GM18508 (cell line): ENCODE data around the gene JAKMIP3.

ENCODE experiments used
- ATAC-seq: cut with Tn5 transposase; IDR thresholded peaks from one replicate; pipeline ENCODE4 v1.9.1; 2021; ENCODE audit warnings: moderate number of reproducible peaks; ENCODE audit not compliant: insufficient read depth, unreplicated experiment

The JAKMIP3 gene

DNA sequence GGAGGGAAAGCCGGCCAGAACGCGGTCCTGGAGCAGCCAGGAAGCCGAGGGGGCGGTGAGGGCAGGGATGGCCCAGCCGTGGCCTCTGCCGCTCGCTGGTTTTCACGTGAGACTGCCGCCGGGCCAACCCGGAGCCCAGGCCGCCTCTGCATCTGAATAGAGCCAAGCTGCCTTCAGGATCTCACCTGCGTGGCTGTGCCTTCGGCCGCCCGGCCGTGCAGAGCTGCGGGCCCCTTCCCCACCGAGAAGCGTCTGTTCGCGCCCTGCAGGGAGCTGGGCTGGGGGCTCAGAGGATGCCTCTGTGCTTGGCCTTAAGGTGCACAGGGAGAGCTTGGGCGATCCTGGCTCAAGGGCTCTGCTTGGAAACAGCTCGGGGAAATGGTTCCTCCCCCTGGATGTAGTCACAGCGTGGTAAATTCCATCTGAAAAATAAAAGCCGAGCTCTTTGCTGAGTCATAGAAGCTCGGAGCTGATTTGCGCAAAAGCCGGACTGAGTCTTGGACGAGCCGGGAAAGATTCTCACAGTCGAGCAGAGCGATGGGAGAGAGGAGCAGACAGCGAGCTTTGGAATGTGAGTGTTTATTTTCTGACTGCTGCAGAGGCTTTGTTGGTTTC lies at the start of gene JAKMIP3:
Gene JAKMIP3 (plus strand): TSS at position 456 of the 615 bp plus-strand sequence. CDS start 38,863 bp downstream, outside the sequence.
- no peak for ATAC-seq

DNA sequence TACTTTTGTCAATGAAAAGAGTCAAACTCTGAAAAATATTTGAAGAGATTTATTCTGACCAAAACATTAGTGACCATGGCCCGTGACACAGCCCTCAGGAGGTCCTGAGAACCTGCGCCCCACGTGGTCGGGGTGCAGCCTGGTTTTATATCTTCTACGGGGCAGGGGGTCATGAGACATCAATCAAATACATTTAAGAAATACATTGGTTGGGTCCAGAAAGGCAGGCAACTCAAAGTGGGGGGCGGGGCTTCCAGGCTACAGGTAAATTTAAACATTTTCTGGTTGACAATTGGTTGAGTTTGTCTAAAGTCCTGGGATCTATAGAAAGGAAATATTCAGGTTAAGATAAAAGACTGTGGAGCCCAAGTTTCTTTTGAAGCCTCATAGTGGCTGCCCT lies 49.2 kb upstream of the JAKMIP3 start:
- no peak for ATAC-seq

DNA sequence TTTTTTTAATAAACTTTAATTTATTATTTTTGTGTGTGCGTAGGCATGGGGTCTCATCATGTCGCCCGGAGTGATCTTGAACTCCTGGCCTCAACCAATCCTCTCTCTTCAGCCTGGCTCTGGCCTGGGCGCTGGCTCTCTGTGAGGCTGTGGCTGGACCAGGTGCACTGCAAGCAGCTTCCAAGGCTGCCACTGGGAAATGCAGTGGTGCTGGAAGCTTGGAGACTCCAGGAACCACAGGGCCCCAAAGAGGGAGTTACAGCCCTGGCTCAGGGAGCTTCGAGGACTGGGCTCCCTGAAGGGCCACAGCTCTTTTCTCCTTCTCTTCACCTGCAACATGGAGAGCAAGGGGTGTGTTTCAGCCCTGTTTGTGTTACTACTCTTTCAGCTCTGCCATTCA lies 47.3 kb upstream of the JAKMIP3 start:
- no peak for ATAC-seq

DNA sequence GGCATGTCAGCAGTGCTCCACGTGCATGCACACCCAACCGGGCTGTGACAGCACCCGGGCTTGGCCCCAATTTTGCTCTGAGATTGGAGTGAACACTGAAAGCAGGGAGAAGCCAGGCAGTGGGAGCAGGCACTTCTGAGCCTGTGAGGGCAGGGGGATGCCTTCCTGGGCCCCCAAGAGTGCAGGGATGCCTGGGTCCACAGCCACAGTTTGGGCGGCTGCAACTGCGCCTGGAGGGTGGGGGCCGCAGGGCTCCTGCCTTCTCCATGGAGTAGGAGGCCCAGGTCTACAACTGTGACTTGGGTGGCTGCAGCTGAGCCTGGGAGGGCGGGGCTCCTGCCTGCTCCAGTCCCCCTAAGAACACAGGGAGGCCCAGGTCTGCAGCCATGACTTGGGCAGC lies 46.4 kb upstream of the JAKMIP3 start:
- no peak for ATAC-seq

DNA sequence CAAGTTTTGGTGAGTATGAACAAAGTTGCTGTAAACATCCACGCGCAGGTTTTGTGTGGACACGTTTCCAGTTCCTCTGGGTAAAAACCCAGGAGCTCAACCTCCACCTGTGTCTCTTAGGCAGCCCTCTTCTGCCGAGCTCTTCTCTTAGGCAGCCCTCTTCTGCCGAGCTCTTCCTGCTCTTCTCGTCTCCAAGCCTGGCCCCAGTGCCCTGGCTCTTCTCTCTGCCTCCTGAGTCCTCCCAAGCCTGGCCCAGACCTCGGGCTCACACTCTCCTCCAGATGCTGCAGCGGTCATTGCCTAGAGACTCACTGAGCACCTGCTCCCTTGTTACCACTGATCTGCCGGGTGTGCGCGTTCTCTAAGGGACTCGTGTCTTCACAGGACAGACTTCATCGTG lies 45.3 kb upstream of the JAKMIP3 start:
- no peak for ATAC-seq

DNA sequence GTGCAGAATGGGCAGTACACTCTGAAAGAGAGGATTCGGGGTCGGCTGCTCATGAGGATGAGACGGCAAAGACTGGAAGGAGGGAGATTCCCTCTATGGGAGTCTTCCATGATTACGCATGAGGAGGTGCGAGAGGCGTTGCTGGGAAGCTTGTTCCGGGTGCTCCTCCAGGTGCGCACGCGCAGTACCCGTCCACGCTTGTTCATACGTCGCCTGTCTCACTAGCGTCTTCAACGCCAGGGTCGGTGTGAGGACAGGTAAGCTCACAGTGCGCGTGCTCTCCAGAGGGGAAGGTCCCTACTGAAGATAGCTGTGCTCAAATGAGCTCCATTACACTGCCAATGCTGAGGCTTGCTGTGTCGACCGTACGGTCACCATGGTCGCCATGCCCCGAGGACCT lies 44.7 kb upstream of the JAKMIP3 start:
- ATAC-seq: no peak

DNA sequence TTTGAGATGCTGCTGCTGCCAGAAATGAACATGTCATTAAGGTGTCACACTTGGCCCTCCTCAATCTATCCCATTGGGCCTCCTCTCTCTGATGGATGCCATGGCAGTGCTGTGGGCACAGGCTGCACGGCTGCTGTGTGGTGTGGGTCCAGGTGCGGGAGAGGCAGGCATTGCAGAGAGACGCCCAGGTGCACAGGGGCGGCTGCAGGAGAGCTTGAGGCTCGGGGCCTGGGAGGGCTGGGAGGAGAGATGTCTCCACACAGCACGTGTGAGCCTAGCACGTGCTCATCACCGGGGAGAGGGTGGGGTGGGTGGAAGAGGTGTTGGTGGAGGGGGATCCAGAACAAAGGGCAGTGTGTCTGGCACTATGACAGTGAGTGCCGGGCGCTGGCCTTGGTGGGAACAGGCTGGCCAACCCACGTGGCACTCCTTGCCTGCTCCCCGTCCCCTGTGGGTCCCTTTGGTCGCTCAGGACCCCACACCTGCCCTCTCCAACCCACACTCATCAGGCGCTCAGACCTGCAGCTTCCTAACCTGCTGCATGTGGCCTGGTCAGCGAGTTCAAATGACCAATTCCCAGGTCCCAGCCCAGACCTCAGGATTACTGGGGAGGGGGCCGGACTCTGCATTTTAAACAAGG lies 44.1 kb upstream of the JAKMIP3 start:
- no peak for ATAC-seq

DNA sequence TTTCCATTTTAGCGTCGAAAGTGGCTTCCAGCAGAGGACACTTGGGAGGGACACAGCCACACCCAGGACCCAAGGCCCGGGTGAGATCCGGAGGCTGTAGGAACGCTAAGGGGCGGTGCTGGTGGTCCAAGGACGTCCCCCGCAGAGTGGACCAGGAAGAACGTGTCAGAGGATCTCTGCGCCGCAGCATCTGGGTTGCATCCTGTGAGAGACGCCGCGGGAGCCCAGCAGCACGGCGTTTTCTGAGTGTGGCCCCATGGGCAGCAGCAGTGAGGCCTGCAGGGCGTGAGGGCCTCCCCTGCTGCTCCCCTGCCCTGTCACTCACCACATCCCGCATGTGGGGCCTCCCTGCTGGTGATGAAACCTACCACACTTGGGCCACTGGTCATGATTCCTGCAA lies 43.5 kb upstream of the JAKMIP3 start:
- ATAC-seq: no peak

DNA sequence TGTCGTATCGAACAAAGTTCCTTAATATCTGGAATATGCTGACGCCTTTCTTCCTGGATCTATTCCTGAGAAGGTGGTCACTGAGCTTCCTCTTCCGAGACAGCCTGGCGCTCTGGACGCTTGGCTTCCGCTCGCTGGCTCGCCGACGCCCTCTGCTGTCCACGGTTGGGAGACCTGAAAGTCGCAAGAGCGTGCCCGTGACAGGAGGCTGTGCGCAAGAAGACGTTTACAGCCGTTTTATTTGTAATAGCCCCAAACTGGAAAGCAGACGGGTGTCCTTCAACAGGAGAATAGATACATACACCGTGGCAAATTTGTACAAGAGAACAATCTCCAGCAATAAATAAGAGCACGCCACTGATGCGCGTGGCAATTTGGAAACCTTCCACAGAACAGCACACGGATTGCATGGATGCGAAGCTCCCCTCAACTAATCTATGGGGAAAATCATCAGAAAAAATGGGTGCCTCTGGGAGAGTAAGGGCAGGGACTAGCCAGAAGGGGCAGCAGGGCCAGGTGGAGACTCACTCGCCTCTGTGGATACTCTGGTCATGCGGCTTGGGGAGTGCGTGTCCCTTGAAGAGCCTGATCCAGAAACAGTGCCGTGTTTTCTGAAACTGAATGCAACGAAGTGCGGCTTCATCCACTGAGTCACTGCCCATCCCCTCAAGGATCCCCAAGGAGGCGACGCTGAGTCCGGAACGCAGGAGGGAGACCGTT lies 42.5 kb upstream of the JAKMIP3 start:
- ATAC-seq: no peak

DNA sequence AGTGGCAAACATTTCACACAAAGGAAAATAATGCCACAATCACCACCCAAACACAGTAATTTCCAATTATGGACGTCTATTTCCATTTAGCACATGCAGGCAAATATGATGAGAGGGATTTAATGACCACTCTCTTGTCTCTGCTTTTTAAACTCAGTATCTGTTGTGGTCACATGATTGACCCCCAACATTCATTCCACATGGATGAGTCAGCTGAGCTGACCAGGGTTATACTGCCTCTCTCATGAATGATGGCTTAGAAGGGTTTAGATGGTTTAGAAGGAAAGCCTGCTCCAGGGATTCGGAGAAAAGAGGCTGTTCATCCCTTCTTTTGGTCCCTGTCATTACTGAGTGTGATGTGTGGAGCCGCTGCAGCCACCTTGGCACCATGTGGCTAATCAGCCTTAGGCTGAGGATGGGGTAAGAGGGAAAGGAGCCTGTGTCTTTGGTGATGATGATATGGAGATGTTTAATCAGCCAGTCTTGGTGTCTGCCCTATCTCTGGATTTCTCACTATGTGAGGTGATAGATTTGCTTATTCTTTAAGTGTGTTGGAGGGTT lies 38.2 kb upstream of the JAKMIP3 start:
- no peak for ATAC-seq

DNA sequence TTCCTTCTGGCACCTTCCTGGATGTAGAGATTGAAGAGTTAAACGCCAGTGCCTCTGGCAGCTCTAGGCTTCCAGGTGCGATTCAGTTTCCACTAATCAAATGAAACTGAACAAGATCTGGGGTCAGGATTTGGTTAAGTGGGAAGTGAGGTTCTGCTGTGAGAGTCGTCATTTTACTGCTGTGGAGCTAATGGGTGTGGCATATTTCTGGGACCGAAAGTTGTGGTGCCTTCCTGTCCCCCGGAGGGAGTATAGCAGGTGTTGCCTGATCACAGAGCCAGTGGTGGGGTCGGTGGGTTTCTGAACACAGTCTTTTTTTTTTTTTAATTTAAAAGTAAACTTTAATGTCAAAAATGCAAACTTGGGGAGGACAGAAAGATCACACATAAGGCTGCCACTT lies 37.0 kb upstream of the JAKMIP3 start:
- no peak for ATAC-seq

DNA sequence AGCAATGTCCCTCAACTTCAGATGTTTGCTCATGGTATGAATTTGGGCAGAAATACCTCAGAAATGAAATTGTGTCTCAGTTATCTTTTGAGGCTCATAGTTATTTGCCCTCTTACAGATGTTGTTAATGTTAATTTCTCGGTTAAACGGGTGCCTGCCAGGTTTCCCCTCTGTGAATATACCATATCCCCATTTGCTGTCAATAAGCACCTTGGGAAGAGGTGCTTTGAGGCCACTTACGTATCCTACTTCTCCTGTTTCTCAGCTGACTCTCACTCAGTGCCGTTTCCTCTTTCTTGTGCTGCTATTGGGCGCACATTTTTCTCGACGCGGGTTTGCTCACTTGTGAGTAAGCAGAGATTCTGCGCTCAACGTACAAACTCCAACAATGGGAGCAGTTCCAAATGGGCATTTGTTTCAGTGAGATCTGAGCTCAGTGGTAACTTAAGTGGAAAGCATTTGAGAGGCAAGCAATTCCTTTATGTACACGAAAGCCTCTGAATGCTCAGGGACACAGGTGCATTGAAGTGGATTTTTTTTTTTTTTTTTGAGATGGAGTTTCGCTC lies 34.8 kb upstream of the JAKMIP3 start:
- ATAC-seq: no peak

DNA sequence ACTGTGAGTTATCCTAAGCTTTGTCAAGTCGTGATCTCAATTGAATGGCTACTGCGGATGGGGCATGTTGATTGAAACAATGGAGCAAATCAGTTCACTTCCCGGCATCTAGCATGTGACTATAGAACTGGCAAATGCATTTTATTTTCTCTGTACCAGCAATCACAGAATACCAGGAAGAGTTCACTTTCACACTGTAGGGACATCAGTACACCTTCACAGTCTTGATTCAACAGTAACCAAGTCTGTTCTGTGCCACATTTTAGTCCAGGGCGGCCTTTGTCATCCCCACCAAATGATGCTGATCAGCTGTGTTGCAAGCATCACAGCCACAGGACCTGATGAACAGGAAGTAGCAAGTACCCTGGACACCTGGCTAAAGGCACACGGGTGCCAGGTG lies 32.1 kb upstream of the JAKMIP3 start:
- ATAC-seq: no peak

DNA sequence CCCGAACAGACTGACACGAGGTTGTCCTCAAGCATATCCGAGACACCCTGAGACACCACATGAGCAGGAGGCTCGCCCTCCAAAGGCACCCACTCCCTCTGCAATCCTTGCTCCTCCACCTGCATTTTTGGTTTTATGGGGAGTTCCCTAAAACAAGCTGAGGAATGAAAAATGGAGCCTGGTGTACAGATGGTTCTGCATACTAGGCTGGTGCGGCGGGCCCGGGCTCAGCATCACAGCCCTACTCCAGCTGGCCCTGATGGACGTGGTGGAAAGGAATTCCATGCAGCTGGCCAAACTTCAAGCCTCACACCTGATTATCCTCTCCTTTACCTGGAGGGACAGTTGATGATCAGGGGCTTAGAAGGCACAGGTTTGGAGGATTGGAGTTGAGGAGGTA lies 30.3 kb upstream of the JAKMIP3 start:
- no peak for ATAC-seq

DNA sequence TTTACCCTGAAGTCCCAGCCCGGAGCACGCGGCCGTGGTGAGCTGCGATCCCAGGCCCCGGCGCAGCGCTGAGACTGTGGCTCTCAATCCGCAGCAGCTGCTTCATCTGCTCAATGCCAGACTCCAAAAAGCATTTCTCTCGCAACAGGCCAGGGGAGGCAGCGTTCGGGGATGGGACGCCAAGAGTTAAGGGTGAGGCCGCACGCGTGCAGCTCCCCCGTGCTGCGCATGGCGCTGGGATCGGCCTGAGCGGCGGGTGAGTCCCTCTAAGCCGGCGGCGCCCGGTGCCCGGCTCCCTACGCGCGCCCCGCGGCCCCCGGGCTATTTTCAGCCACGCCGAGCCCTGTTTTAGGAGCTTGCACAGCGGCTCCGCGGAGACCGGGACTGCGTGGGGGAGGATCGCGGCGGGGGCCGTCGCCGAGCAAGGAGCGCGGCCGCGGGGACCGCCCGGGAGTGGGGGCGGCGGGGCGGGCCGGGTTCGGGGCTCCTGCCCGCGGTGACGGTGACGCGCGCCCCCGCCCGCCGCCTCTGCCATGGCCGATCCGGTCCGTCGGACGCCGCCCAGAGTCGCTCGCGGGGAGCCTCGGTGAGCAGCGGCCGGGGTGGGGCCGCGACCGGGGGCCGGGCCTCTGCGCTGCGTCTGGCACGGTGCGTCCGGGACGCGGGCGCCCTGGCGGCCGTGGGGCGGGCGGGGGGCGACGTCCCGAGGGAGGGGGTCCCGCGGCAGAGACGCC lies 29.4 kb upstream of the JAKMIP3 start:
- ATAC-seq: no peak

DNA sequence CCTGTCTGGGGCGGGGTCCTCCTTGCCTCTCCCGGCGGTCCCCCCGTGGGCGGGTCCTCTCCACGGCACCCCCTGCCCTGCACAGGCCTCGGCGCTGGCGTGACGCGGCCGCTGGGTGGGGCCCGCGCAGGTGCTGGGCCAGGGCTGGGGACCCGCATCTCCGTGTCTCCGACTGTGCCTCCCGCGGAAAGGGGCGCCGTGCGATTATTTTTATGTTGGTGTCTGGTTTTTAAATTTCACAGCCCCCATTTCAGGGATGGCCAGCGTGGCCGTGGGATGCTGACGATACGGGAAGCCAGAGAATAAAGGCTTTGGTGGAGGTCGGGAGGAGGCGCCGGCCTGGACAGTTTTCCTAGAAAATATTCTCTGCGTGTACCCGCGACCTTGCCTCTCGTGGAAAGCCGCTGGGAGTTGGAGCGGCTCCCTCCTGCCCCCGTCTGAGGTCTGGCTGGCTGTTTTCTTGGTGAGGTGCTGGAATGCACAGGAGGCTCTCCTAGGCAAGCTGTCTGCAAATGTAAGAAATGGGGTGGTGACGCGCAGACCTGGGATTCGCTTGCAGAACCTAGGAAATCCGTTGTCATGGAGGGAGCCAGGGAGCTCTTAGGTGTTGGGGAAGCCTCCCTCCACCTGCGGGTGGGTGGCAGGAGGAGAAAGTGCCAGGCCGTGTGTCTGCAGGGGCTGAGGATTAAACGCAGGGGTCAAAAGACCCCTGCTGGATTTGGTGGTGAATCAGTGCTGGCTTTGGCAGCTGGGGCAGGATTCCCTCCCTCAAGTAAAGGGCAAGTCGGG lies 28.7 kb upstream of the JAKMIP3 start:
- ATAC-seq: no peak

DNA sequence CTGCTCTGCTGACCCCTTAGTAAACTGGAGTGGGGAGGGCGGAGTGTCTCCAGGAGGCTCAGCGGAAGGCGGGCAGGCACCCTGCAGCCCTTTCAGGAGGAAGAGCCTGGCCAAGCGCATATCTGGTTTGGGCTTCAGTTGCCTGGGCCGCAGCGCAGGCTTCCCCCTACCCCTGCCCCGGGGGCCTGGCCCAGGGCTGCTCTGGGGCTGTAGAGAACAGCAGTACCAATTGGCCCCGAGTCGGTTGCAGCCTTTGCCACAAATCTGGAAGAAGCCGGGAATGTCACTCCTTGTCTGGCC lies 28.1 kb upstream of the JAKMIP3 start:
- ATAC-seq: no peak

DNA sequence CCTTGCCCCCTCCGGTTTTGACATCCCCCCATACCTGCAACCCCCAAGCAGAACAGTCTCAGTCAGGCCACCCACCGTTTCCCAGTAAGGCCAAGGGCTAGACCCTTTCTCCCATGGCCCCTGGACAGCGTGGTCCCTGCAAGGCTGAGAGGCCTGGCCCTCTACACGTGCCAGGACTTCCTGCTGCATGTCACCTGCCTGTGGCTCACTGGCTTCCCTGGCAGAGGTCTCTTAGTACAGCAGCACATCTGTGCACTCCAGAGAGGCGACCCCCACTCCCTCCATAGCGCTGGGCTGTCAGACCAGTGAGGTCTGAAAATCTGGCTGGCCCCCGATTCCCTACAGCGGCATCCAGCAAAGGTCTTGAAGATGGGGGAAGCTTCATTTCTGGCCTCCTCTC lies 26.4 kb upstream of the JAKMIP3 start:
- no peak for ATAC-seq

DNA sequence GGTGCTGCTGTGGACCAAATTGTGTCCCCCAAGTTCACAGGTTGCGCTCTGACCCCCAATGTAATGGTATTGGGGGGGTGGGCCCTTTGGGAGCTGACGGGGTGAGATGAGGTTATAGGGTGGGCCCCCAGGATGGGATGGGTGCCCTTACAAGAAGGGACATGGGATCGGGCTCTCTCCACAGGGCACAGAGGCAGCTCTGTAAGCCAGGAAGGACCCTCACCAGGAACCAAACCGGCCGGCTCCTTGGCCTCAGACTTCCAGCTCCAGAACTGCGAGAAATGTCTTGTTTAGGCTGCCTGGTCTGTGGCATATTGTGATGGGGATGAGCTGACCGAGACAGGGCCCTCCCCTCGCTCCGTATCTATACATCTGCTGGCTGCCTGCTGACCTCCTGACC lies 25.7 kb upstream of the JAKMIP3 start:
- ATAC-seq: no peak

DNA sequence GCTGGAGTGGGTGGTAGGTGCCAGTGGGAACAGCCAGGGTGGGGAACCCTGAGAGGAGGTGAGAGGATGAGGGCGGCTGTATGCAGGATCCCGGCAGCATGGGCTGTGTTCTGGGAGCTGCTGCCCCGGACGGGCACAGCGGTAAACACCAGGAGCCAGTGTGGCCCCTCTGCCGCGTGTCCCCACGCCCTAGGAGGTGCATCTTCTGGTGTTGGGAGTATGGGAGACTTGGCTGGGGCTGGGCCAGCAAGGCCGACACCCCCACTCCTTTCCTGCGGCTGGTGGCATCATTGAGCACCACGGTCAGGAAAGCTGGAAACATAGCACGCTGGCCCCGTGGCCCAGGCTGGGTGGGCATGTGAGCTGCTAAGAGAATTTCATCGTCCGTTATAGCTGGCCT lies 24.4 kb upstream of the JAKMIP3 start:
- no peak for ATAC-seq
